Measurements from ENCODE around the gene PTMS. TPM values are rescaled to one million over a fixed set of nuclear protein-coding genes. Genes with fewer than 3 reads are reported as not detected.

The PTMS gene
- total and polyA plus RNA-seq, 4 donors, result 358 to 584 (median 473) TPM

DNA sequence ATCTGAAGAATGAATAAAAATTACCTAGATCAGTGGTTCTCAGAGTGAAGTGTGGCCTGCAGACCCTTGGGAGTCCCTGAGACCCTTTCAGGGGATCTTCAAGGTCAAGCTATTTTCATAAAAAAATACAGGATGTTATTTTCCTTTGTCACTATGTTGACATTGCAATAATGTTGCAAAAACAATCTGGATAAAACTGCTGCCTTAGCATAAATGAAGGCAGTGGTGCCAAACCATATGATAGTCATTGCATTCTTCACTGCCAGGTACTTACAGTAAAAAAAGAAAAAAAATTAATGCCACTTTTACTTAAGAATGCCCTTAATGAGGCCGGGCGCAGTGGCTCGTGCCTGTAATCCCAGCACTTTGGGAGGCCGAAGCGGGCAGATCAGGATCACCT, 21.1 kb downstream of the PTMS start:
- ATAC-seq (ENCODE audit: low FRiP score), result no peak

DNA sequence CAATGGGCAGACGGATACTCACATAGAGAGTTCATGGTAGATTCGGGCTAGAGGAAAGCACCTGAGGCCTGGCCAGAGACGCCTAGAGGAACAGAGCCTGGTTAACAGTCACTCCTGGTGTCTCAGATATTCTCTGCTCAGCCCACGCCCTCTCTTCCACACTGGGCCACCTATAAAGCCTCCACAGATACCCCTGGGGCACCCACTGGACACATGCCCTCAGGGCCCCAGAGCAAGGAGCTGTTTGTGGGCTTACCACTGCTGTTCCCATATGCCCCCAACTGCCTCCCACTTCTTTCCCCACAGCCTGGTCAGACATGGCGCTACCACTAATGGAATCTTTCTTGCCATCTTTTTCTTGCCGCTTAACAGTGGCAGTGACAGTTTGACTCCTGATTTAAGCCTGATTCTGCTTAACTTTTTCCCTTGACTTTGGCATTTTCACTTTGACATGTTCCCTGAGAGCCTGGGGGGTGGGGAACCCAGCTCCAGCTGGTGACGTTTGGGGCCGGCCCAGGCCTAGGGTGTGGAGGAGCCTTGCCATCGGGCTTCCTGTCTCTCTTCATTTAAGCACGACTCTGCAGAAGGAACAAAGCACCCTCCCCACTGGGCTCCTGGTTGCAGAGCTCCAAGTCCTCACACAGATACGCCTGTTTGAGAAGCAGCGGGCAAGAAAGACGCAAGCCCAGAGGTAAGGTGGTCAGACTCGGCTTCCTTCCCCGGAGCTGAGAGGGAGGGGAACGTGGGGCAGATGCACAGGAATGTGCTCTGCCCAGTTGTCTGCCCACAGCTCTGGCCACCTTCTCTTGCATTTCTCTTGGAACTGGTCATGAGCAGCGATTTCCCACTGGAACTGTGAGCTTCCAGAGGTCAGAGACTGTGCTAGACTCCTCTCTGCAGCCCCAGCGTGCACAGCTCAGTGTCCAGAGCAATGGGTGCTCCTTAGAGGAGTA, 23.1 kb downstream of the PTMS start, which contains the start of gene CD4:
Gene CD4, plus strand, starts transcription at position 557 of the 953 bp plus-strand sequence. CDS start 10,611 bp downstream, outside the sequence.
- Histone ChIP-seq H3K9me3 (ENCODE audit: control insufficient read depth, low read length) (no peaks in the 10 kb centered on the region), H3K27me3 (ENCODE audit: control insufficient read depth in 1 of 2, insufficient read depth in 2 of 2, low read length in 1 of 2) (no peaks in the 10 kb centered on the region), H3K27ac (ENCODE audit: low read depth in 1 of 2, low read length in 2 of 2) (no peak within 1 kb of the TSS), H3K36me3 (ENCODE audit: control insufficient read depth in 1 of 2, insufficient read depth in 2 of 2, low read length in 1 of 2) (no peaks in the 10 kb centered on the region), H3K4me3 (ENCODE audit: low read length in 2 of 2) (no peak within 1 kb of the TSS), H3K4me1 (ENCODE audit: control insufficient read depth in 1 of 2, insufficient read depth in 2 of 2, low read length in 2 of 2) (no peaks in the 10 kb centered on the region)
- peak; percentile 51 for ATAC-seq (ENCODE audit: low FRiP score)
- 65% methylated on average over 18 of the region's 18 CpGs for WGBS, 2 donors
- peak in 1 of 2 donors; percentile 92 for DNase-seq
- intact Hi-C loops (cut with DNase I), result no loop called here

More for the DNA sequence above, 21.1 kb downstream of the PTMS start:
- Histone ChIP-seq H3K9me3 (ENCODE audit: control insufficient read depth, low read length) (no peaks in the 10 kb centered on the region), H3K27me3 (ENCODE audit: control insufficient read depth in 1 of 2, insufficient read depth in 2 of 2, low read length in 1 of 2) (no peaks in the 10 kb centered on the region), H3K27ac (ENCODE audit: low read depth in 1 of 2, low read length in 2 of 2) (no peak overlapping the region), H3K4me1 (ENCODE audit: control insufficient read depth in 1 of 2, insufficient read depth in 2 of 2, low read length in 2 of 2) (no peaks in the 10 kb centered on the region), H3K4me3 (ENCODE audit: low read length in 2 of 2) (no peak overlapping the region), H3K36me3 (ENCODE audit: control insufficient read depth in 1 of 2, insufficient read depth in 2 of 2, low read length in 1 of 2) (no peaks in the 10 kb centered on the region)
- DNase-seq, result no peak
- WGBS, 2 donors, result 96 to 97% methylated on average over 5 of the region's 5 CpGs
- intact Hi-C loops (cut with DNase I), result no loop called here

DNA sequence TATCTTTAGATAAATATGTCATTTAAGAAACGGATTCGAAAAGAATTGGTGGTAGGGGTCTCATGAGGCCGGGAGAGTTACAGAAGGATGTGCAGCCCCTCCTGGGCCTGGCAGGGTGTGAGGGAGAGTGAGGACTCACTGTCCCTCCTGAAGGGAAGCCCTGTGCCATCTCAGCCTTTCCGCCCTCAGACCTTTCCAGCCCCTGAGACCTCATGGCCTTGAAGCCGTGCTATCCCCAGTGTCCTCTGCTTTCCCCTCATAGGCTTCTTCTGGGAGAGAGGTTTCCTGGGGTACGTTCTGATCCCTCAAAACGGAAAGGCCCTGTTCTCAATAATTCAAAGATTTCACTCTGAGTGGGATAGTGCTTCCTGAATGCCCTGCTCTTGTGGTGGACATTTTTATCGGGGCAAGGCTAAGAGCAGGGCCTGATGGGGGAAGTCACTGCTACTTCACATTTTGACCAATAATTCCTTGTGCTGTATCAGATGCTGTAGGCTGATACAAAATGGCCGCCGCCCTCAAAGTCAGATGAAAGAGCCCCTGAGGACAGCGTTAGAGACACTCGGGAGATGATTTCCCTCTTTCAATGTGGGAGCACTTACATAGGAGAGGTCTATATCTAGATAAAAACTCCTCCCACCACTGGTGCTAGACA, 24.5 kb downstream of the PTMS start:
- DNase-seq (no peak), ATAC-seq (ENCODE audit: low FRiP score) (no peak)
- no peak overlapping the region for H3K4me3 ChIP-seq (ENCODE audit: low read length in 2 of 2)

DNA sequence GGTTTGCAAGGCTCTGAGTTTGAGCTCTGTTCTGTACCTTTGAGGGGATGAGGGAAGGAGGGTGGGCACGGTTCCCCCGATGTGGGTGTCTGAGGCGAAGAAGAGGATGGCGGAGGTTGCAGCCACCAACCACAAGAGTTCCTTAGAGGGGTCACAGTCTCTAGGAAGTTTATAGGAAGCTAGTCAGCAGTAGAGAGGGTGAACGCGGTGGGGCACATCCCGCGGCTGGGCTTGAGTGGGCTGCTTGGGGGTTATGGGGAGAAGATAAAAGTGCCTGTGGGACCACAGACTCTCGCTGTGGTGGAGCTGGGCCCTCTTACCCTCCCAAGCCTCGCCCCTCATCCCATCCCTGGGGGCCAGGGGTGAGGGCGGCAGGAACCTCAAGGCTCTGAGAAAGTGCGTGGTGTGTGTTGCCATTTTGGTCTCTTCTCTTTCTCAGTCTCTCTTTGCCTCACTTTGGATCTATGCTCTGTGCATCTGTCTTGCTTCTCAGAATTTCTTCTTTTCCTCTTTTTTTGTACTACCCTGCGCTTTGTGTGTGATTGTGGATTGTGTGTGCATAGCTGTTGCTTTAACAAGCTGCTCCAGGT, 25.9 kb downstream of the PTMS start:
- DNase-seq (no peak), ATAC-seq (ENCODE audit: low FRiP score) (no peak)
- intact Hi-C loops (cut with DNase I), result no loop called here
- Histone ChIP-seq H3K4me3 (ENCODE audit: low read length in 2 of 2) (no peak overlapping the region), H3K27me3 (ENCODE audit: control insufficient read depth in 1 of 2, insufficient read depth in 2 of 2, low read length in 1 of 2) (no peaks in the 10 kb centered on the region), H3K27ac (ENCODE audit: low read depth in 1 of 2, low read length in 2 of 2) (no peak overlapping the region), H3K4me1 (ENCODE audit: control insufficient read depth in 1 of 2, insufficient read depth in 2 of 2, low read length in 2 of 2) (no peaks in the 10 kb centered on the region), H3K36me3 (ENCODE audit: control insufficient read depth in 1 of 2, insufficient read depth in 2 of 2, low read length in 1 of 2) (no peaks in the 10 kb centered on the region), H3K9me3 (ENCODE audit: control insufficient read depth, low read length) (no peaks in the 10 kb centered on the region)
- 86 to 92% methylated on average over 12 to 13 of the region's 13 CpGs for WGBS, 2 donors

More for the DNA sequence above, 24.5 kb downstream of the PTMS start:
- 87 to 91% methylated on average over 12 of the region's 12 CpGs for WGBS, 2 donors
- no peak overlapping the region for H3K27ac ChIP-seq (ENCODE audit: low read depth in 1 of 2, low read length in 2 of 2)
- H3K4me1 ChIP-seq (ENCODE audit: control insufficient read depth in 1 of 2, insufficient read depth in 2 of 2, low read length in 2 of 2), result no peaks in the 10 kb centered on the region
- no peaks in the 10 kb centered on the region for H3K9me3 ChIP-seq (ENCODE audit: control insufficient read depth, low read length)
- intact Hi-C loops (cut with DNase I), result no loop called here
- no peaks in the 10 kb centered on the region for H3K36me3 ChIP-seq (ENCODE audit: control insufficient read depth in 1 of 2, insufficient read depth in 2 of 2, low read length in 1 of 2)
- H3K27me3 ChIP-seq (ENCODE audit: control insufficient read depth in 1 of 2, insufficient read depth in 2 of 2, low read length in 1 of 2), result no peaks in the 10 kb centered on the region

DNA sequence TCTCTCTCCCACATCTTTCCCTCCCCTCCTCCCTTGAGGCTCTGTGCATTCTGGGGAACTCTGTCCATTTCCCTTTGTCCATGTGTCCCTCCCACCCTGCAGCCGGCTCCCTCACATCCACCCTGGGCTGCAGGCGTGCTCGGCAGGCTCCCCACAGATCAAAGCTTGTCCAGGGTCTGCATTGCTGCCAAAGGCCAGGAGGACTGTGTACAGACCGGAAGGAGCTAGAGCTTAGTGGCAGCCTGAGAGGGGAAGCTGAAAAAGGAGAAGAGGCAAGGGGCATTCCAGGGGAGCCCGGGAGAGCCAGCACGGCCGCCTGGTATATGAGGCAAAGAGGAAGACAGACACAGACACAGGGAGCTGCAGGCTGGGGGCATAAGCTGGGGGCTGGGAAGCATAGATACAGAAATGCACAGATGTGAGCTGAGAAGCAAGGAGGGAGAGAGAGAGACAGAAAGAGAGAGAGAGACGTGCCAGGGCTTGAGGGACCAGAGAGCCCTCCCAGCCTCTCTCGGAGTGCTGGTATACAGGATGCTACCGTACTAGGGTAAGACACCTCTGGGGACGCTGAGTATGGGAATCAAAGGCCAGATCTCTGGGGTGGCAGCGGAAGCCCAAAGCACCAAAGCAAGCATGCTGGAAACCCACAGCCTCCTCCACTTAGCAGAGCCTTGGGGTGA, 26.5 kb downstream of the PTMS start:
- Histone ChIP-seq H3K27ac (ENCODE audit: low read depth in 1 of 2, low read length in 2 of 2) (no peak overlapping the region), H3K36me3 (ENCODE audit: control insufficient read depth in 1 of 2, insufficient read depth in 2 of 2, low read length in 1 of 2) (no peaks in the 10 kb centered on the region), H3K4me1 (ENCODE audit: control insufficient read depth in 1 of 2, insufficient read depth in 2 of 2, low read length in 2 of 2) (no peaks in the 10 kb centered on the region), H3K4me3 (ENCODE audit: low read length in 2 of 2) (no peak overlapping the region), H3K27me3 (ENCODE audit: control insufficient read depth in 1 of 2, insufficient read depth in 2 of 2, low read length in 1 of 2) (no peaks in the 10 kb centered on the region), H3K9me3 (ENCODE audit: control insufficient read depth, low read length) (no peaks in the 10 kb centered on the region)
- ATAC-seq (ENCODE audit: low FRiP score) (peak; percentile 58), DNase-seq (peak in 1 of 2 donors; percentile 82)
- WGBS, 2 donors, result 19 to 32% methylated on average over 12 of the region's 12 CpGs
- intact Hi-C loops (cut with DNase I), result no loop called here

DNA sequence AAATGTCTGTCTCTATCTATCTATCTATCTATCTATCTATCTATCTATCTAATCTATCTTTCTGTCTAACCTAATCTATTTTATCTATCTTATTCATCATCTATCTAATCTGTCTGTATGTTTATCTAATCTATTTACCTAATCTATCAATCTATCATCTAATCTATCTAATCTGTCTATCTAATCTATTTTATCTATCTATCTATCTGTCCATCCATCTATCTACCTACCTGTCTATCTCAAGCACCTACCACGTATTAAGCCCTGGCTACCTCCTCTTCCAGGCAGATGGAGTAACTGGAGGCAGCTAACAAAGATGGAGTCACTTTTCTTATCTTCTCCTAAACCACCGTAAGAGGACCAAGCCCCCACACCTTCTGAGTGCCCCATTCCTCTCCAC, 28.9 kb downstream of the PTMS start:
- WGBS, 2 donors, result 78 to 88% methylated on average over 2 of the region's 2 CpGs
- Histone ChIP-seq H3K4me3 (ENCODE audit: low read length in 2 of 2) (no peak overlapping the region), H3K4me1 (ENCODE audit: control insufficient read depth in 1 of 2, insufficient read depth in 2 of 2, low read length in 2 of 2) (no peaks in the 10 kb centered on the region), H3K9me3 (ENCODE audit: control insufficient read depth, low read length) (no peaks in the 10 kb centered on the region), H3K27ac (ENCODE audit: low read depth in 1 of 2, low read length in 2 of 2) (no peak overlapping the region), H3K27me3 (ENCODE audit: control insufficient read depth in 1 of 2, insufficient read depth in 2 of 2, low read length in 1 of 2) (no peaks in the 10 kb centered on the region), H3K36me3 (ENCODE audit: control insufficient read depth in 1 of 2, insufficient read depth in 2 of 2, low read length in 1 of 2) (no peaks in the 10 kb centered on the region)
- no peak for DNase-seq
- no peak for ATAC-seq (ENCODE audit: low FRiP score)
- intact Hi-C loops (cut with DNase I), result no loop called here

DNA sequence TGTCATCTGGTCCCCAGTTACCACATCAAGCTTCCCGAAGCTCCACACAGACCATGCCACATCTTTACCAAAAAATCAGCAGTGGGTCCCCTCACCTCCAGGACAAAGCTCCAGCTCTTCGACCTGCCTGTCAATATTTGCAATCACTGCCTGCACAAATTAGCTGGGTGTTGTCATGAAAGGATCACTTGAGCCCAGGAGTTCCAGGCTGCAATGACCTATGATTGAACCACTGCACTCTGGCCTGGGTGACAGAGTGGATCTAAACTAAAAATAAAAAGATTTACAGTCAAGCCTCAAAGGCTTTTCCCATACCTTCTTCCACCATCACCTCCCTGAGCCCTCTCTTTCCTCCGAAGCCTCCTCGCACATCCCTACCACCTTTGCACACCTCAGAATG, 30.4 kb downstream of the PTMS start:
- intact Hi-C loops (cut with DNase I), result no loop called here
- ATAC-seq (ENCODE audit: low FRiP score) (no peak), DNase-seq (no peak)
- Histone ChIP-seq H3K27me3 (ENCODE audit: control insufficient read depth in 1 of 2, insufficient read depth in 2 of 2, low read length in 1 of 2) (no peaks in the 10 kb centered on the region), H3K9me3 (ENCODE audit: control insufficient read depth, low read length) (no peaks in the 10 kb centered on the region), H3K4me1 (ENCODE audit: control insufficient read depth in 1 of 2, insufficient read depth in 2 of 2, low read length in 2 of 2) (no peaks in the 10 kb centered on the region), H3K27ac (ENCODE audit: low read depth in 1 of 2, low read length in 2 of 2) (no peak overlapping the region), H3K36me3 (ENCODE audit: control insufficient read depth in 1 of 2, insufficient read depth in 2 of 2, low read length in 1 of 2) (no peaks in the 10 kb centered on the region), H3K4me3 (ENCODE audit: low read length in 2 of 2) (no peak overlapping the region)
- WGBS, 2 donors, result 91 to 94% methylated on average over 4 of the region's 4 CpGs

DNA sequence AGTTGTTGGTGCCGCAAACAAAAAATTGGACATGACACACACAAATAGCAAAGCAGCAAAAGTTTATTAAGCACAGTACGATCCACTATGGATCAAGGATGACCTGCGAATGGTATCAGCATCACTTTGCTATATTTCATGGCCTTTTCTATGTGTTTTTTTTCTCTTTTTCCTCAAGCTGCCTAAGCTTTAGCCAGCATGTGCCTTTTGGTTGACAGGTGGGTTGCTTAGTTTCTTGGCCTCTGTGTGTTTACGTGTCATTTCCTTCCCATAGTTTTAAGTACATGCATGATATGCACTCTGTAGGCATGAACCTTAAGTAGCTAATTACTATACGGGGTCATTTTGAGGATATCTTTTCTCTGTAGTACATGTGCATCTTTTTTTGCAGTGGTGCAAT, 33.0 kb downstream of the PTMS start:
- H3K27me3 ChIP-seq (ENCODE audit: control insufficient read depth in 1 of 2, insufficient read depth in 2 of 2, low read length in 1 of 2), result no peaks in the 10 kb centered on the region
- intact Hi-C loops (cut with DNase I), result no loop called here
- no peak for ATAC-seq (ENCODE audit: low FRiP score)
- H3K4me3 ChIP-seq (ENCODE audit: low read length in 2 of 2), result no peak overlapping the region
- no peak overlapping the region for H3K27ac ChIP-seq (ENCODE audit: low read depth in 1 of 2, low read length in 2 of 2)
- DNase-seq, result no peak
- H3K4me1 ChIP-seq (ENCODE audit: control insufficient read depth in 1 of 2, insufficient read depth in 2 of 2, low read length in 2 of 2), result no peaks in the 10 kb centered on the region
- H3K9me3 ChIP-seq (ENCODE audit: control insufficient read depth, low read length), result no peaks in the 10 kb centered on the region
- no peaks in the 10 kb centered on the region for H3K36me3 ChIP-seq (ENCODE audit: control insufficient read depth in 1 of 2, insufficient read depth in 2 of 2, low read length in 1 of 2)
- WGBS, 2 donors, result 87 to 92% methylated on average over 5 of the region's 5 CpGs
